Measurements from ENCODE around the gene ZNF490. TPM values are rescaled to one million over a fixed set of nuclear protein-coding genes. Genes with fewer than 3 reads are reported as not detected.

Gene ZNF490
- total and polyA plus RNA-seq, 11 donors, result 0.91 to 8.9 (median 5.2) TPM

- intact Hi-C loops (cut with DNase I), result loop anchor here in 4 of 10 donors (5.0 to 10.0 kb wide), 3 partner anchors 43 to 50 kb away; no protein-coding TSS in a partner anchor
- H3K36me3 ChIP-seq, result peaks cover 0 to 37% (median 12%) of the 10 kb centered on the region in 9 donors
- WGBS, 4 donors, result 71 to 89% (median 78%) methylated on average over 8 of the region's 8 CpGs
- peak in 1 of 4 donors; percentile 5 for ATAC-seq
- no peak overlapping the region for H3K4me3 ChIP-seq
- no peak for TF ChIP-seq POLR2A (IDR thresholded peaks at IDR 0.05)
- TF ChIP-seq CTCF (IDR thresholded peaks at IDR 0.05), result no peak
- no peak for DNase-seq
- no peak overlapping the region for H3K27ac ChIP-seq
- H3K27me3 ChIP-seq, result no peaks in the 10 kb centered on the region
- peaks cover 0 to 54% (median 35%) of the 10 kb centered on the region in 12 donors for H3K4me1 ChIP-seq
- peaks cover 0 to 7% (median 0%) of the 10 kb centered on the region in 12 donors for H3K9me3 ChIP-seq
Observed at GRCh38 chr19:12545267-12545666, 65.3 kb downstream of the ZNF490 start.

GRCh38 chr19:12544401-12544876 lies 66.2 kb downstream of the ZNF490 start:
- ATAC-seq (peak in 3 of 4 donors; percentile 64 to 73 (median 67)), DNase-seq (no peak)
- H3K9me3 ChIP-seq, result peaks cover 0 to 7% (median 0%) of the 10 kb centered on the region in 12 donors
- no peaks in the 10 kb centered on the region for H3K27me3 ChIP-seq
- H3K4me1 ChIP-seq, result peaks cover 0 to 46% (median 27%) of the 10 kb centered on the region in 12 donors
- no peak overlapping the region for H3K4me3 ChIP-seq
- TF ChIP-seq CTCF (IDR thresholded peaks at IDR 0.05) (no peak), POLR2A (IDR thresholded peaks at IDR 0.05) (no peak)
- intact Hi-C loops (cut with DNase I), result loop anchor here in 2 of 10 donors (10.0 kb wide), 1 partner anchor 50 kb away; no protein-coding TSS in a partner anchor
- peak overlapping the region in 4 of 12 donors; percentile 27 to 46 (median 32) for H3K27ac ChIP-seq
- 22 to 43% (median 35%) methylated on average over 5 of the region's 5 CpGs for WGBS, 4 donors
- H3K36me3 ChIP-seq, result peaks cover 0 to 41% (median 16%) of the 10 kb centered on the region in 9 donors

GRCh38 chr19:12543855-12544254 lies 66.8 kb downstream of the ZNF490 start:
- peak overlapping the region in 2 of 12 donors; percentile 27 to 46 for H3K27ac ChIP-seq
- ATAC-seq, result peak in 2 of 4 donors; percentile 11 to 32

More at GRCh38 chr19:12543855-12544254, 66.8 kb downstream of the ZNF490 start:
- intact Hi-C loops (cut with DNase I), result loop anchor here in 2 of 10 donors (10.0 kb wide), 1 partner anchor 49 kb away; no protein-coding TSS in a partner anchor
- no peaks in the 10 kb centered on the region for H3K27me3 ChIP-seq
- H3K36me3 ChIP-seq, result peaks cover 0 to 39% (median 16%) of the 10 kb centered on the region in 9 donors
- WGBS, 4 donors, result 82 to 91% (median 90%) methylated on average over 1 of the region's 1 CpG
- peaks cover 0 to 7% (median 0%) of the 10 kb centered on the region in 12 donors for H3K9me3 ChIP-seq
- peaks cover 0 to 40% (median 21%) of the 10 kb centered on the region in 12 donors for H3K4me1 ChIP-seq
- DNase-seq, result no peak
- no peak for TF ChIP-seq POLR2A (IDR thresholded peaks at IDR 0.05)
- TF ChIP-seq CTCF (IDR thresholded peaks at IDR 0.05), result no peak
- H3K4me3 ChIP-seq, result no peak overlapping the region

Other genes with a start within 250 kb of the ZNF490 start
- 1 to 10 TPM; 1.1 to 4.3 (median 3.6) TPM for gene ZNF442, start 245.1 kb downstream of the ZNF490 start, total RNA-seq
- gene ZNF442, start 245.1 kb downstream of the ZNF490 start, polyA plus RNA-seq, result under 1 TPM; 0.80 to 0.91 TPM
- 1 to 10 TPM; 1.5 to 3.9 (median 2.1) TPM for gene ZNF799, start 209.5 kb downstream of the ZNF490 start, total RNA-seq
- 1 to 10 TPM; 1.8 to 2.2 TPM for gene ZNF799, start 209.5 kb downstream of the ZNF490 start, polyA plus RNA-seq
- 1 to 10 TPM; 1.5 to 3.6 (median 2.1) TPM for gene ZNF443, start 169.8 kb downstream of the ZNF490 start, total RNA-seq
- 1 to 10 TPM; 1.4 TPM for gene ZNF443, start 169.8 kb downstream of the ZNF490 start, polyA plus RNA-seq
- 1 to 10 TPM in 8 of 9 donors, under 1 TPM in 1; 0.89 to 2.9 (median 1.7) TPM for gene ZNF709, start 126.0 kb downstream of the ZNF490 start, total RNA-seq
- gene ZNF709, start 126.0 kb downstream of the ZNF490 start, polyA plus RNA-seq, result 1 to 10 TPM; 1.3 TPM
- 10 to 100 TPM in 2 of 9 donors, 1 to 10 TPM in 7; 6.1 to 10.4 (median 8.0) TPM for gene ZNF564, start 59.3 kb downstream of the ZNF490 start, total RNA-seq
- gene ZNF564, start 59.3 kb downstream of the ZNF490 start, polyA plus RNA-seq, result 1 to 10 TPM; 4.0 to 5.6 TPM
- 10 to 100 TPM in 8 of 9 donors, 1 to 10 TPM in 1; 9.4 to 22.6 (median 14.3) TPM for gene ZNF791, start 107 bp upstream of the ZNF490 start, total RNA-seq
- 1 to 10 TPM; 6.1 to 6.9 TPM for gene ZNF791, start 107 bp upstream of the ZNF490 start, polyA plus RNA-seq
- 100 to 1,000 TPM in 1 of 9 donors, 10 to 100 TPM in 8; 16.0 to 135 (median 30.7) TPM for gene MAN2B1, start 55.9 kb upstream of the ZNF490 start, total RNA-seq
- gene MAN2B1, start 55.9 kb upstream of the ZNF490 start, polyA plus RNA-seq, result 10 to 100 TPM; 18.6 to 23.0 TPM
- gene WDR83, start 56.0 kb upstream of the ZNF490 start, total RNA-seq, result 1 to 10 TPM; 6.0 to 9.2 (median 7.8) TPM
- gene WDR83, start 56.0 kb upstream of the ZNF490 start, polyA plus RNA-seq, result 10 to 100 TPM; 12.3 to 13.0 TPM
- gene DHPS, start 71.1 kb upstream of the ZNF490 start, total RNA-seq, result 100 to 1,000 TPM in 1 of 9 donors, 10 to 100 TPM in 8; 47.6 to 121 (median 54.6) TPM
- 10 to 100 TPM; 57.2 to 57.6 TPM for gene DHPS, start 71.1 kb upstream of the ZNF490 start, polyA plus RNA-seq
- not detected for gene GNG14, start 77.2 kb upstream of the ZNF490 start, total RNA-seq
- not detected for gene GNG14, start 77.2 kb upstream of the ZNF490 start, polyA plus RNA-seq
- gene FBXW9, start 85.8 kb upstream of the ZNF490 start, total RNA-seq, result 1 to 10 TPM; 1.5 to 3.6 (median 2.4) TPM
- 1 to 10 TPM; 1.0 to 5.0 TPM for gene FBXW9, start 85.8 kb upstream of the ZNF490 start, polyA plus RNA-seq
- 10 to 100 TPM; 33.7 to 57.4 (median 42.6) TPM for gene TNPO2, start 113.1 kb upstream of the ZNF490 start, total RNA-seq
- gene TNPO2, start 113.1 kb upstream of the ZNF490 start, polyA plus RNA-seq, result 10 to 100 TPM; 18.0 to 29.2 TPM
- 100 to 1,000 TPM in 6 of 9 donors, 10 to 100 TPM in 3; 90.4 to 305 (median 118) TPM for gene TRIR, start 123.9 kb upstream of the ZNF490 start, total RNA-seq
- gene TRIR, start 123.9 kb upstream of the ZNF490 start, polyA plus RNA-seq, result 100 to 1,000 TPM; 226 to 234 TPM
- gene GET3, start 126.7 kb upstream of the ZNF490 start, total RNA-seq, result 10 to 100 TPM; 54.3 to 81.5 (median 61.8) TPM
- gene GET3, start 126.7 kb upstream of the ZNF490 start, polyA plus RNA-seq, result 100 to 1,000 TPM in 1 of 2 donors, 10 to 100 TPM in 1; 76.3 to 133 TPM
- not detected for gene BEST2, start 141.0 kb upstream of the ZNF490 start, total RNA-seq
- gene BEST2, start 141.0 kb upstream of the ZNF490 start, polyA plus RNA-seq, result not detected
- 10 to 100 TPM; 45.5 to 90.1 (median 62.6) TPM for gene HOOK2, start 164.7 kb upstream of the ZNF490 start, total RNA-seq
- 10 to 100 TPM; 29.9 to 83.5 TPM for gene HOOK2, start 164.7 kb upstream of the ZNF490 start, polyA plus RNA-seq
- 100 to 1,000 TPM in 4 of 9 donors, 10 to 100 TPM in 5; 19.6 to 205 (median 67.6) TPM for gene JUNB, start 180.7 kb upstream of the ZNF490 start, total RNA-seq
- gene JUNB, start 180.7 kb upstream of the ZNF490 start, polyA plus RNA-seq, result 10 to 100 TPM; 29.6 to 52.9 TPM
- 1,000 to 10,000 TPM in 2 of 9 donors, 100 to 1,000 TPM in 7; 435 to 1,432 (median 684) TPM for gene PRDX2, start 191.0 kb upstream of the ZNF490 start, total RNA-seq
- gene PRDX2, start 191.0 kb upstream of the ZNF490 start, polyA plus RNA-seq, result 100 to 1,000 TPM; 544 to 645 TPM
- gene THSD8, start 191.3 kb upstream of the ZNF490 start, total RNA-seq, result 1 to 10 TPM in 7 of 9 donors, not detected in 2; 1.2 to 6.8 (median 2.2) TPM
- gene THSD8, start 191.3 kb upstream of the ZNF490 start, polyA plus RNA-seq, result 1 to 10 TPM in 1 of 2 donors, under 1 TPM in 1; 0.35 to 3.2 TPM
- gene RNASEH2A, start 195.8 kb upstream of the ZNF490 start, total RNA-seq, result 1 to 10 TPM in 8 of 9 donors, under 1 TPM in 1; 0.63 to 7.6 (median 4.0) TPM
- 1 to 10 TPM; 1.3 to 8.6 TPM for gene RNASEH2A, start 195.8 kb upstream of the ZNF490 start, polyA plus RNA-seq
- gene RTBDN, start 223.8 kb upstream of the ZNF490 start, total RNA-seq, result not detected
- not detected for gene RTBDN, start 223.8 kb upstream of the ZNF490 start, polyA plus RNA-seq
- 1 to 10 TPM in 2 of 9 donors, under 1 TPM in 4, not detected in 3; 0.27 to 1.7 (median 0.31) TPM for gene MAST1, start 227.7 kb upstream of the ZNF490 start, total RNA-seq
- under 1 TPM; 0.15 to 0.37 TPM for gene MAST1, start 227.7 kb upstream of the ZNF490 start, polyA plus RNA-seq